Measurements from ENCODE around the gene SLAMF8.

The SLAMF8 gene

DNA sequence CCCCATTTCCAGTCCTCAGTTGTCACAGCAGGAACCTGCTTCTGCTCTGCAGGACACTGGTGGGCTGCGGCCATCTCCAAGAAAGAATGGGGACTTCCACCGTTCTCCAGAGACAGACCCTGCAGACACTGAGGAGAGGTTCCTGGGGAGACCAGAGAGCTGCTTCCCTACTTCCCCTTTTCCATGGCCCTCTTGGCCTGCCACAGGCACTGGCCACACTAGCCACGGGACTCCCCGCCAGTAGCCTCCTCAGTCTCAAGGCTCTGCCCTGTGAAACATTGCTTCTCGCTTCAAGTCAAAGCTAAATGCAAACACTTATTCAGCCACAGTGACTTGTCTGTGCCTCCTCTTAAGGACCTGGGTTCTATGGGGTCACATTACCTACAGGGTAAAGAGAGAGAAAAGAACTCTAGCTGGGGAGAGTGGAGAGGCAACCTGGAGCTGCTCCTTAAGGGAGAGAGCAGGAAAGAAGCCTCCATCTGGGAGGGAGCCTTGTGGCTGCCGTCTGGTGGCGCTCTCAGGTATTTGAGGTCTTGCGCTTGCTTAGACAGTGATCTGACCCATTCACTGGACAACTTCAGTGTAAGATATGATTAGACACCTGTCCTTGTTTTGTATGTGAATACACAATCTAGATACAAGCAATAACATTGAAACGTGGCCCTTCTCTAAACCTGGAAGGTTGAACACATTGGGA is 5.4 kb upstream of the SLAMF8 start:
- DNase-seq, result no peak

DNA sequence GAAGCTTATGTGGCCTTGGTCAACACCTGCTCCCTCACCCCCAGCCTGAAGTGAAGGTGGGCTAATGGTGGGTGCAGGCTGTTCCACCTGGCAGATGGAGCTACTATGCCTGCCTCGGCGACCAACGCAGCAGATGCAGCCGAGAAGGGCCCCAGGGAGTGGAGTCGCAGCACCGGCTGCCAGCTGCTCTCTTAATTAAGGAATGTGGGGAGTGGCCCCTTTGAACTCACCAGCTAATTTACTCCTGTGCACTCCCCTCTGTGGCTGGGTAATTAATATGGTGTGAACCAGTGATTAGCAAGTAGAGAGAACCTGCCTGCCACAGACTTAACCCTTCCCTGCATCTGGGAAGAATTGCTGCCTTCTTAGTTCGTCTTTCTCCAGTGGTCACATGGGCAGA is 3.3 kb upstream of the SLAMF8 start:
- DNase-seq, result no peak

DNA sequence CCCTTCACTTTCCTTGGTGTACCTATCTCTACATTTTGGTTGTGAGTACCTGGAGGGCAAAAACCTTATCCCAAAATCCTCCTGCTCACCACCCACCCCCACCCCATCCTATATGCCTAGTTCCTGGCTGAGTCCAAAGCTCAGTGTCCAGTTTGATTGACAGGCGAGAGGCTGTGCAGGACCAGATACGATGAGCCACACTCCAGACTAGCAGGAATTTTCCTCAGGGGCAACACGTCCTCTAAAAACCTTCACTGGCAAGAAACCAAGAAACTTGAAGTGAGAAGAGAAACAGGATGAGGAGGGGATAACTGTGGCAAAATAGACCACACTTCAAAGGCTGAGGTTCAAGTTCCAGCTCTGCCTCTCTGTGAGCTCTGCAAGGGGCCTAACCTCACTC is 1.1 kb upstream of the SLAMF8 start:
- peak; percentile 18 for DNase-seq

GRCh38 chr1:159827102-159827490 is 423 bp downstream of the SLAMF8 start:
- no peak for DNase-seq

GRCh38 chr1:159827549-159827948 is 876 bp downstream of the SLAMF8 start:
- peak; percentile 51 for DNase-seq

GRCh38 chr1:159828176-159828575 is 1.5 kb downstream of the SLAMF8 start:
- DNase-seq, result no peak

DNA sequence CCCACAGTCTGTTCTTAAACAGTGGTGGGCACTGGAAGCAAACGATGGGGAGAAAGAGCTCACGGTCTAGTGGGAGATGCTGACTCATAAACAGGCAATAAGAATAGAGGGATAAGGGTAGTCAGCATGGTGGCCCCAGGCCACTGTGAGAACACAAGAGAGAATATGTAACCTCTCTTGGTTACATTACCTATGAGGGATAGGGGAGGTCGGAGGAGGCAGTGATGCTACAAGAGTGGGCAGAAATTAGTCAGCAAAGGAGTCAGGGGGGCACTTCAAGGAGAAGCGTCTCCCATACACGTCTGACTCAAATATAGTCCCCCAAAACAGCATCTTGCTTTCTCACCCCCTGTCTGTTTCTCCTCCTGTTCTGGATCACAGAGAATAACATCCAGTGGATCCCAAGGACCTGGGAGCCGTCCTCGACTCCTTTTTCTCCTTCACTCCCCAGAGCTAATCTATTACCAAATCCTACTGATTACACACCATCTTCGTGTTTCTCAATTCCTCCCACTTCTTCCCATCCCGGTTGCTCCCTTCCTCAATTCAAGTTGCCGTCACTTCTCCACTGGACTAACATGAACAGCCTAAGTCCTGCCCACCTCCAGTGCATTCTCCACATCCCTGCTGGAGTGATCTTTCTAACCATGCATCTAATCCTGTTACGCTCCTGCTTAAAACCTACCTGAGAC is 2.1 kb downstream of the SLAMF8 start:
- DNase-seq, result no peak

- DNase-seq, result no peak
Measured at GRCh38 chr1:159829273-159829634, 2.6 kb downstream of the SLAMF8 start.

- DNase-seq, result no peak
Measured at GRCh38 chr1:159829822-159830465, 3.3 kb downstream of the SLAMF8 start.

- no peak for DNase-seq
Measured at GRCh38 chr1:159830722-159831121, 4.0 kb downstream of the SLAMF8 start.

GRCh38 chr1:159831412-159832141 is 4.9 kb downstream of the SLAMF8 start:
- DNase-seq, result no peak

DNA sequence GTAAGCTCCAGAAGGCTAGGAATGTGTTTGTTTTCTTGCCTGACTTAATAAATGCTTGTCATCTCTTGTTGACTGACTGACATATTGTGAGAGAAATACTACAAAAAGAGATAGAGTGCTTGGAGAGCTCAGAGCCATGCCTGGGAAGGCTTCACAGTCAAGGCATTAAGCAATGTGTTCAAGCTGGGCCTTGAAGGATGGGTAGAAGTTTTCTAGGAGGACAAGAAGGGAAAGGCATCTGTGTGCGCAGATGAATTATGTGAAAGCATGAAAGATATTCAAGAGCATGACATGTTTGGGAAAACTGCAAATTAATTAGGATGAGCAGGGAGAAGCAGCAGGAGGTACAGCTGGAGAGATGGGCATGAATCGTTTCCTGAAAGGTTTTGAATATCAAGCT is 5.6 kb downstream of the SLAMF8 start:
- DNase-seq, result no peak

- no peak for DNase-seq
Measured at GRCh38 chr1:159835356-159835755, 8.7 kb downstream of the SLAMF8 start.

- no peak for DNase-seq
Measured at GRCh38 chr1:159835862-159836525, 9.3 kb downstream of the SLAMF8 start.

GRCh38 chr1:159838715-159839114 is 12.0 kb downstream of the SLAMF8 start:
- peak; percentile 11 for DNase-seq

GRCh38 chr1:159839116-159839849 is 12.6 kb downstream of the SLAMF8 start:
- DNase-seq, result no peak

DNA sequence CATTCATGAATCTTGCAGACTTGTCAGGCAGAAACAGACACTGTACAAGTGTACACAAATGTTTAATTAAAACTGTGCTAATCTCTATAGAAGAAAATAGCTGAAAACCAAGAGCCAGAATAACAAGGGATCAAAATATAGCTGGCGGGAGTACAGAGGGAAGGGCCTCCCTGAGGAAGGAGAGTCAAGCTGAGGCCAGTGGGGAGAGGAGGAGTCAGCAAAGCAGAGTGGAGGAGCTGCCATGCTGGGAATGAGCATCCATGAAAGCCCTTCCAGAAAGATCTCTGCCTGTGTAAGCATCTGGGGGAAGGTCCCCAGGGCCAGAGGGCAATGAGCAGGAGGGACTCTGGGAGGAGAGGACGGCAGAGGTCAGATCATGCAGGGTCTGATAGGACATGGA is 15.1 kb downstream of the SLAMF8 start:
- DNase-seq, result no peak

- no peak for DNase-seq
Measured at GRCh38 chr1:159843459-159843858, 16.8 kb downstream of the SLAMF8 start.

- DNase-seq, result no peak
Measured at GRCh38 chr1:159845751-159846629, 19.3 kb downstream of the SLAMF8 start.

GRCh38 chr1:159847231-159847630 is 20.6 kb downstream of the SLAMF8 start:
- no peak for DNase-seq

DNA sequence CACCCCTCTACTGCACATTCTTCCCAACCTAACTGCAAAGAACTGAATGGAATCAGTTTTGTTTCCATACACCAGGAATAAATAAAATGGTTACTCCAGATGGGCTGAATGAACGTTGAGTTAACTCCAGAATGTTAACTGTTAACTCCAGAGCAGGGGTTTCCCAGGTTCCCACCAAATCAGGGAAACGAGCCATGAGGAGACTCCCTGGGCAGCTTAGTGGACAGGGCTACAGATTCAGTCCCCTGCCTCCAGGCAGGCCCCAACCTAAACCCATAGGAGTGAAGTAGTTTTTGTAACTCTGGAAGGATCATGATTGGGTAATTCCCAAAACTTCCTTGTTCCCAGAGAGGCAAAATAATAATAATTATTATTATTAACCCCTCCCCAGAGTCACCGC is 21.7 kb downstream of the SLAMF8 start:
- no peak for DNase-seq
